Measurements from ENCODE around the gene MET. TPM values are rescaled to one million over a fixed set of nuclear protein-coding genes. Genes with fewer than 3 reads are reported as not detected.

Gene MET
- polyA plus RNA-seq, 2 of the 4 experiments (the other 2 are of a cell fraction), result 72.3 to 165 TPM

DNA sequence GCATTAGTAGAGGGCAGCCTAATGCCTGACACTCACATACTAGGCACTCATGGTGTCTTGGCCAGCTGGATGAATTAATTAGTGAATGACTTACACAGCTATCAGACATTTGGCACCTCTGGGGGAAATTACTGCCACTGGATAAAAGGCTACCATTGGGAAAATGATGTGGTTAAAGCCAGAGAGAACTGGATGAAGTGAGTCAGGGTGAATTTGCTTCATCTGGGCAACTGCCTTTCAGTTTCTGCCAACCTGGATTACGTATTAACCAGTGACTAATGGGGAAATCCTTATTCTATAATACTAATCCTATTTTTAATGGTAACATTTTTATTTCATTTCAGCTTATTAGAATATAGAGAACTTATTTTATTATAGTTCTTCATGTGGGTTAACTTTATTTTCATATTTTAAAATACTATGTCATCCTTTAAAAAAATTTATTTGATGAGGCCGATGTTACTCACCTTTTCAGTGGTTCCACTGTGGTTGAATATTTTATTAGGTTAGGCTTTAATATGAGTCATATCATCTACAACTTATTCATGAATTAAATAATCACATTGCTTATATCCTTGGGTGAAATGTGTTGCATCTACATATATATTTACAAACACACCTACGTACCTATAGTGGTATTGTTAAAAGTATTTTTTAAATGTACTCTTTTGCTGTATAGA, 104.8 kb downstream of the MET start (continued):
- TF ChIP-seq ZNF302 (CRISPR knock-in tag; IDR thresholded peaks at IDR 0.05), result no peak
- no peak for TF ChIP-seq EHMT2 (IDR thresholded peaks at IDR 0.05; ENCODE audit: low read depth)
- TF ChIP-seq HOXA7 (CRISPR knock-in tag; IDR thresholded peaks at IDR 0.05), result no peak
- no peak for TF ChIP-seq KDM5A (IDR thresholded peaks at IDR 0.05)
- TF ChIP-seq ESRRA (IDR thresholded peaks at IDR 0.05; ENCODE audit: borderline replicate concordance, low read length), result no peak
- no peak for TF ChIP-seq FOSB (CRISPR knock-in tag; IDR thresholded peaks at IDR 0.05)
- TF ChIP-seq CBX2 (IDR thresholded peaks at IDR 0.05; ENCODE audit: borderline replicate concordance, low read depth), result no peak
- TF ChIP-seq MYC (IDR thresholded peaks at IDR 0.05; ENCODE audit: borderline replicate concordance, low read length), result no peak
- no peak for TF ChIP-seq HEYL (CRISPR knock-in tag; IDR thresholded peaks at IDR 0.05)
- TF ChIP-seq MAZ (IDR thresholded peaks at IDR 0.05; ENCODE audit: borderline replicate concordance, low read depth, low read length), result no peak

DNA sequence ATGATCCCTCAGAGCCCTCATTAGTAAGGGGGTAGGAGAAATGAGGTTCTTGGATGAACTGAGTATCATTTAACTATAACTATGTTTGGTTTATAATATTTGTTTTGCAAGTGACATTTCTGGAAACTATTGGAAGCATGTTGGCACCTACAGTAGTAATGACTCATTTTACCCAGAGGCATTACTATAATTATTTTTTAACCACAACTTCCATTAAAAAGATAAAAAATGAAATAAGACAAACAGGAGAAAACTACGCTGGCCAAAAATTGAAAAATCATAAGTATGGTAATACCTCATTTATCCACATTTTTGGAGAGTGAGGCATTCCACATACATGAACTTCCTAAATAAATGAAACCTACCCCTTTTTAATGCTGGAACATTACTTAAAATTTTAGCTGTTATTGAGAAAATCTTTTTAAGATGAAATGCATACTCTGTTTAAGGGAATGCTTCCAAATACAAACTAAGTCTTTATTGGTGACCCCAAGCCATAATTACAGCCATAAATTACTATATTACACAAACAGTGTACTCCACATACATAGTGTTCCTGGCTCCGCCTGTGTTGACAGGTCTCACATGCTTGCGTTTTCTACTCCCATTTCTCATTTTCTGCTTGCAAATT, 105.8 kb downstream of the MET start:
- FAIRE-seq, result no peak
- POLR2A ChIA-PET, result interaction anchor here (0.6 kb wide), 1 partner anchor 9 kb away, joined by 3 read pairs; no protein-coding TSS in a partner anchor
- no peak for ATAC-seq

DNA sequence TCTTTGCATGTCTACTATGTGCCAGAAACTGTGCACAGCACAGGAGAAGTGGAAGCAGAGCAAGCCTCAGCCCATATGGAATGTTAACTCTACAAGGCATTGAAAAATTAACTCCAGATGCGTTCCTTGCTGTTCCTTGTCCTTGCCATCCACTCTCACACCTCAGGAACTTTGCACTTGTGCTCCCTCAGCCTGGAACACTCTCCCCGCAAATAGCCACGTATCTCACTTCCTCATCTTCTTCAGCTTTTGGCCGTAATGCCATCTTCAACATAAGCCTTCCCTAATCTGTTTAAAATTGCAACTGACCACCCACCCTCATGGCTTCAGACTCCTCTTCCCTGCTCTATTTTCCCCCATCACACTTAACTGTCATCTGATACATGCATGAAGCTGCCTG, 107.2 kb downstream of the MET start:
- Histone ChIP-seq H3K9me3 (no peaks in the 10 kb centered on the region), H3K4me2 (no peak overlapping the region; the same call in 2 of the 3 replicates), H3K4me3 (no peak overlapping the region), H3K27ac (peak overlapping the region; percentile 8 to 80; a peak in 3 of 6 replicates), H3K4me1 (peaks cover 82% of the 10 kb centered on the region)
- 96% methylated on average over 4 of the region's 4 CpGs for WGBS (ENCODE audit: missing lambda C conversion rate)
- FAIRE-seq, result no peak
- no peak for DNase-seq (ENCODE audit: low read depth in 1 of 2, low spot score in 1 of 2)
- ATAC-seq, result no peak
- ChIA-PET CTCF (interaction anchor here (0.6 to 2.3 kb wide), 7 partner anchors 13 to 607 kb away, joined by 3 to 9 read pairs (median 5); partner anchors contain the start of gene MET), POLR2A (no interaction called here)
- TF ChIP-seq, protein P1, sequence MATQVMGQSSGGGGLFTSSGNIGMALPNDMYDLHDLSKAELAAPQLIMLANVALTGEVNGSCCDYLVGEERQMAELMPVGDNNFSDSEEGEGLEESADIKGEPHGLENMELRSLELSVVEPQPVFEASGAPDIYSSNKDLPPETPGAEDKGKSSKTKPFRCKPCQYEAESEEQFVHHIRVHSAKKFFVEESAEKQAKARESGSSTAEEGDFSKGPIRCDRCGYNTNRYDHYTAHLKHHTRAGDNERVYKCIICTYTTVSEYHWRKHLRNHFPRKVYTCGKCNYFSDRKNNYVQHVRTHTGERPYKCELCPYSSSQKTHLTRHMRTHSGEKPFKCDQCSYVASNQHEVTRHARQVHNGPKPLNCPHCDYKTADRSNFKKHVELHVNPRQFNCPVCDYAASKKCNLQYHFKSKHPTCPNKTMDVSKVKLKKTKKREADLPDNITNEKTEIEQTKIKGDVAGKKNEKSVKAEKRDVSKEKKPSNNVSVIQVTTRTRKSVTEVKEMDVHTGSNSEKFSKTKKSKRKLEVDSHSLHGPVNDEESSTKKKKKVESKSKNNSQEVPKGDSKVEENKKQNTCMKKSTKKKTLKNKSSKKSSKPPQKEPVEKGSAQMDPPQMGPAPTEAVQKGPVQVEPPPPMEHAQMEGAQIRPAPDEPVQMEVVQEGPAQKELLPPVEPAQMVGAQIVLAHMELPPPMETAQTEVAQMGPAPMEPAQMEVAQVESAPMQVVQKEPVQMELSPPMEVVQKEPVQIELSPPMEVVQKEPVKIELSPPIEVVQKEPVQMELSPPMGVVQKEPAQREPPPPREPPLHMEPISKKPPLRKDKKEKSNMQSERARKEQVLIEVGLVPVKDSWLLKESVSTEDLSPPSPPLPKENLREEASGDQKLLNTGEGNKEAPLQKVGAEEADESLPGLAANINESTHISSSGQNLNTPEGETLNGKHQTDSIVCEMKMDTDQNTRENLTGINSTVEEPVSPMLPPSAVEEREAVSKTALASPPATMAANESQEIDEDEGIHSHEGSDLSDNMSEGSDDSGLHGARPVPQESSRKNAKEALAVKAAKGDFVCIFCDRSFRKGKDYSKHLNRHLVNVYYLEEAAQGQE (IDR thresholded peaks at IDR 0.05), result no peak
- TF ChIP-seq, protein P2, sequence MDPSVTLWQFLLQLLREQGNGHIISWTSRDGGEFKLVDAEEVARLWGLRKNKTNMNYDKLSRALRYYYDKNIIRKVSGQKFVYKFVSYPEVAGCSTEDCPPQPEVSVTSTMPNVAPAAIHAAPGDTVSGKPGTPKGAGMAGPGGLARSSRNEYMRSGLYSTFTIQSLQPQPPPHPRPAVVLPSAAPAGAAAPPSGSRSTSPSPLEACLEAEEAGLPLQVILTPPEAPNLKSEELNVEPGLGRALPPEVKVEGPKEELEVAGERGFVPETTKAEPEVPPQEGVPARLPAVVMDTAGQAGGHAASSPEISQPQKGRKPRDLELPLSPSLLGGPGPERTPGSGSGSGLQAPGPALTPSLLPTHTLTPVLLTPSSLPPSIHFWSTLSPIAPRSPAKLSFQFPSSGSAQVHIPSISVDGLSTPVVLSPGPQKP (IDR thresholded peaks at IDR 0.05; ENCODE audit: low read depth, low read length), result no peak
- no peak for TF ChIP-seq HOXA7 (CRISPR knock-in tag; IDR thresholded peaks at IDR 0.05)
- TF ChIP-seq RFX5 (IDR thresholded peaks at IDR 0.05), result no peak
- no peak for TF ChIP-seq CHD2 (IDR thresholded peaks at IDR 0.05; ENCODE audit: low read length, partially characterized antibody)
- no peak for TF ChIP-seq TP53 (CRISPR knock-in tag; IDR thresholded peaks at IDR 0.05)
- no peak for TF ChIP-seq HOXB13 (CRISPR knock-in tag; IDR thresholded peaks at IDR 0.05; ENCODE audit: low read depth)
- TF ChIP-seq CBX2 (IDR thresholded peaks at IDR 0.05; ENCODE audit: borderline replicate concordance, low read depth), result no peak
- no peak for TF ChIP-seq JUNB (IDR thresholded peaks at IDR 0.05)
- TF ChIP-seq EHMT2 (IDR thresholded peaks at IDR 0.05; ENCODE audit: low read depth), result no peak
- TF ChIP-seq ZNF302 (CRISPR knock-in tag; IDR thresholded peaks at IDR 0.05), result no peak

More for the DNA sequence above, 105.8 kb downstream of the MET start:
- H3K9me3 ChIP-seq, result peaks cover 4% of the 10 kb centered on the region; the same call in 2 of the 3 replicates
- DNase-seq (ENCODE audit: low read depth in 1 of 2, low spot score in 1 of 2), result no peak
- CTCF ChIA-PET, result interaction anchor here (1.0 to 2.3 kb wide), 5 partner anchors 9 to 186 kb away, joined by 5 to 8 read pairs (median 6); partner anchors contain the start of gene MET
- peaks cover 96% of the 10 kb centered on the region for H3K4me1 ChIP-seq
- TF ChIP-seq KDM5A (IDR thresholded peaks at IDR 0.05) (no peak), KDM1A (IDR thresholded peaks at IDR 0.05; ENCODE audit: low read depth) (no peak), TFCP2L1 (CRISPR knock-in tag; IDR thresholded peaks at IDR 0.05) (no peak), GATA3 (IDR thresholded peaks at IDR 0.05; ENCODE audit: borderline replicate concordance) (peak; percentile 89; the same call in 1 of the 2 replicates), NPAS2 (CRISPR knock-in tag; IDR thresholded peaks at IDR 0.05; ENCODE audit: borderline replicate concordance) (no peak), FOSL2 (IDR thresholded peaks at IDR 0.05) (peak; percentile 70), FOSL2 (CRISPR knock-in tag; IDR thresholded peaks at IDR 0.05) (peak; percentile 81), RARB (CRISPR knock-in tag; IDR thresholded peaks at IDR 0.05) (0 out of 2 replicates have a peak, but pooled peaks have one; percentile 44), ZFP36 (IDR thresholded peaks at IDR 0.05; ENCODE audit: borderline replicate concordance, partially characterized antibody) (no peak), TP53 (CRISPR knock-in tag; IDR thresholded peaks at IDR 0.05) (no peak), HEYL (CRISPR knock-in tag; IDR thresholded peaks at IDR 0.05) (no peak), FOSB (CRISPR knock-in tag; IDR thresholded peaks at IDR 0.05) (no peak), POLR2AphosphoS2 (conservative IDR thresholded peaks at IDR 0.05; ENCODE audit: low read length) (no peak), CHD4 (IDR thresholded peaks at IDR 0.05; ENCODE audit: borderline replicate concordance) (no peak), ZSCAN20 (CRISPR knock-in tag; IDR thresholded peaks at IDR 0.05) (no peak), SMC3 (IDR thresholded peaks at IDR 0.05) (no peak), BHLHE40 (IDR thresholded peaks at IDR 0.05; ENCODE audit: low read depth, low read length) (no peak), JUNB (IDR thresholded peaks at IDR 0.05) (peak; percentile 78), CBX2 (IDR thresholded peaks at IDR 0.05; ENCODE audit: borderline replicate concordance, low read depth) (no peak), CHD2 (IDR thresholded peaks at IDR 0.05; ENCODE audit: low read length, partially characterized antibody) (no peak)
- TF ChIP-seq, protein P3, sequence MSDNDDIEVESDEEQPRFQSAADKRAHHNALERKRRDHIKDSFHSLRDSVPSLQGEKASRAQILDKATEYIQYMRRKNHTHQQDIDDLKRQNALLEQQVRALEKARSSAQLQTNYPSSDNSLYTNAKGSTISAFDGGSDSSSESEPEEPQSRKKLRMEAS (IDR thresholded peaks at IDR 0.05), result 0 out of 2 replicates have a peak, but pooled peaks have one; percentile 47
- TF ChIP-seq, protein P4, sequence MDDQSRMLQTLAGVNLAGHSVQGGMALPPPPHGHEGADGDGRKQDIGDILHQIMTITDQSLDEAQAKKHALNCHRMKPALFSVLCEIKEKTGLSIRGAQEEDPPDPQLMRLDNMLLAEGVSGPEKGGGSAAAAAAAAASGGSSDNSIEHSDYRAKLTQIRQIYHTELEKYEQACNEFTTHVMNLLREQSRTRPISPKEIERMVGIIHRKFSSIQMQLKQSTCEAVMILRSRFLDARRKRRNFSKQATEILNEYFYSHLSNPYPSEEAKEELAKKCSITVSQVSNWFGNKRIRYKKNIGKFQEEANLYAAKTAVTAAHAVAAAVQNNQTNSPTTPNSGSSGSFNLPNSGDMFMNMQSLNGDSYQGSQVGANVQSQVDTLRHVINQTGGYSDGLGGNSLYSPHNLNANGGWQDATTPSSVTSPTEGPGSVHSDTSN (IDR thresholded peaks at IDR 0.05), result no peak
- H3K4me3 ChIP-seq, result peak overlapping the region; percentile 9; the same call in 1 of the 3 replicates
- 26% methylated on average over 3 of the region's 3 CpGs for WGBS (ENCODE audit: missing lambda C conversion rate)
- H3K27ac ChIP-seq, result peak overlapping the region; percentile 75 to 80
- peak overlapping the region; percentile 72 for H3K4me2 ChIP-seq

Data from A549 (cell line).